Activated CD4-positive, alpha-beta T cell treated with anti-CD3 and anti-CD28 coated beads, Interleukin-2, Interleukin-6, amounts not matched to agents 100 ng/mL and 50 ng/mL, durations not matched to agents 16 hours and 8 hours (primary cell): ENCODE measurements around the gene ANO9.

Experiments used
- DNase-seq: peaks from one replicate; pipeline ENCODE4 v3.0.0-alpha.2; 2020

Gene ANO9, protein sequence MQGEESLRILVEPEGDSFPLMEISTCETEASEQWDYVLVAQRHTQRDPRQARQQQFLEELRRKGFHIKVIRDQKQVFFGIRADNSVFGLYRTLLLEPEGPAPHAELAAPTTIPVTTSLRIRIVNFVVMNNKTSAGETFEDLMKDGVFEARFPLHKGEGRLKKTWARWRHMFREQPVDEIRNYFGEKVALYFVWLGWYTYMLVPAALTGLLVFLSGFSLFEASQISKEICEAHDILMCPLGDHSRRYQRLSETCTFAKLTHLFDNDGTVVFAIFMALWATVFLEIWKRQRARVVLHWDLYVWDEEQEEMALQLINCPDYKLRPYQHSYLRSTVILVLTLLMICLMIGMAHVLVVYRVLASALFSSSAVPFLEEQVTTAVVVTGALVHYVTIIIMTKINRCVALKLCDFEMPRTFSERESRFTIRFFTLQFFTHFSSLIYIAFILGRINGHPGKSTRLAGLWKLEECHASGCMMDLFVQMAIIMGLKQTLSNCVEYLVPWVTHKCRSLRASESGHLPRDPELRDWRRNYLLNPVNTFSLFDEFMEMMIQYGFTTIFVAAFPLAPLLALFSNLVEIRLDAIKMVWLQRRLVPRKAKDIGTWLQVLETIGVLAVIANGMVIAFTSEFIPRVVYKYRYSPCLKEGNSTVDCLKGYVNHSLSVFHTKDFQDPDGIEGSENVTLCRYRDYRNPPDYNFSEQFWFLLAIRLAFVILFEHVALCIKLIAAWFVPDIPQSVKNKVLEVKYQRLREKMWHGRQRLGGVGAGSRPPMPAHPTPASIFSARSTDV

DNA sequence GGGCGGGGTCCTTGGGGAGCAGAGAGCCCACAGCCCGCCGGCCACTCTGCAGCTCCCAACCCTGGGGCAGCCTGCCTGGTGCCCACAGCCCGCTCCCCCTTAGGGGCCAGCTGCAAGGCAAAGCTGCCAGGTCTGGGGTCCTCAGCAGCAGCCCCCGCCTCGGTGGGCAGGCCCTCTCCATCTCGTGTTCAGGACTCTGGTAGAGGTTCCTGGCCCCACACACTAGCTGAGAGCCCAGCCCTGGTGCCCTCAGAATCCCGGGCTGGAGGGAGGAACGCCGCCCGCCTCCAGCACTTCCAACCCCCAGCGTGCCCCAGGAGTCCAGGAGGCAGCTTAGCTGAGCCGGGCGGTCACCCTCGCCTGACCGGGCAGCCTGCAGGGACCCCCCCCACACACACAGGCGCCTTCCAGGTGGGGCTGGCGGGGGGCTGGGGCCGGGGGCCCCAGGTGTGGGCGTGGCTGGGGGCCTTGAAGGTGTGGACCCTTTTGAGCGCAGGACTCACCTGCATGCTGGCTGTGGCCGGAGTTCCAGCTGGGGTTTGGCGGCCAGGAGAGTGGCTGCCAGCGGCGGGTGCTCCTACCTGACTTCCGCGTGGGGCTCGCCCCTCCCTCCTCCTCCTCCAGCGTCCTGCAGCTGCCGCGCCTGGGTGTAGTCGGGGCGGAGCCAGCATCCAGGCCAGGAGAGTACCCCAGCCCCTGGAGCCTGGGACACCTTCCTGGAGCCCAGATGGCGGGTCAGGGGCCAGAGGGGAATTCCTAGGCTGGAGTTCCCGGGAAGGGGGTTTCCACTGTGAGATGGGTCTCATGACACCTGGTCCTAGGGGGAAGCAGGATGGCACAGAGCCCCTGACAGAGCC is at the start of gene ANO9:
Gene ANO9, minus strand, starts transcription at position 594 of the 857 bp plus-strand sequence. Its CDS starts 85 bp downstream, at position 509.
- DNase-seq = peak; percentile 47

DNA sequence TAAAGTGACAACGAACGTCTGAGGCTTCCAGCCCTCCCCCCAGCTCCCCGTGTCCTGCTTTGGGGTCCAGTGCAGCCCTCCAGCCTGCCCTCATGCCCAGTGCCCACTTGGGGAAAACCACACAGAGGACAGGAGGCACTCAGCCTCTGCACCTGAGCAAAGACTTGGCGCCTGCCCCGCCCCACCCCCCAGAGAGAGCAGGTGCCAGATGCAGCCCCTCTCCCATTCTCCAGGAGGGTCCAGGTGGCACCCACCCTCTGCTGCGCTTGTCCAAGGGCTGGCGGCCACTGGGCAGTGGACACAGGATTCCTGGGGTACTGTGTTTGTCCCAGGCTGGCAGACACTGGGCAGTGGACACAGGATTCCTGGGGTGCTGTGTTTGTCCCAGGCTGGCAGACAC is 49.5 kb upstream of the ANO9 start:
- DNase-seq = no peak

DNA sequence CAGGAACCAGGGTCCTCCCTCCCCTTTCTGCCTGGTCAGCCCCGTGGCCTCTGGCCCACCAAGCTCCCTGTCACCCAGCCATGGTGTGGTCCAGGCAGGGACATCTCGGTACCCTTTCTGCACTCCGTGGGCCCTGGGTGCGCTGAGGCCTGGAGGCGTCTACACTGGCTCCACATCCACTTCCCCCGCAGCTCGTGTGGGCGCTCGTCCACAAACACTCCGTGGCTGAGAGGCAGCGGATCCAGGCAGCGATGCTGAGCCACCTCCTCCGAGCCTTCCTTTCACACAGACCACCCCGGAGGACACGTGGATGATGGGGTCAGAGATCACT is 49.1 kb upstream of the ANO9 start:
- no peak for DNase-seq

DNA sequence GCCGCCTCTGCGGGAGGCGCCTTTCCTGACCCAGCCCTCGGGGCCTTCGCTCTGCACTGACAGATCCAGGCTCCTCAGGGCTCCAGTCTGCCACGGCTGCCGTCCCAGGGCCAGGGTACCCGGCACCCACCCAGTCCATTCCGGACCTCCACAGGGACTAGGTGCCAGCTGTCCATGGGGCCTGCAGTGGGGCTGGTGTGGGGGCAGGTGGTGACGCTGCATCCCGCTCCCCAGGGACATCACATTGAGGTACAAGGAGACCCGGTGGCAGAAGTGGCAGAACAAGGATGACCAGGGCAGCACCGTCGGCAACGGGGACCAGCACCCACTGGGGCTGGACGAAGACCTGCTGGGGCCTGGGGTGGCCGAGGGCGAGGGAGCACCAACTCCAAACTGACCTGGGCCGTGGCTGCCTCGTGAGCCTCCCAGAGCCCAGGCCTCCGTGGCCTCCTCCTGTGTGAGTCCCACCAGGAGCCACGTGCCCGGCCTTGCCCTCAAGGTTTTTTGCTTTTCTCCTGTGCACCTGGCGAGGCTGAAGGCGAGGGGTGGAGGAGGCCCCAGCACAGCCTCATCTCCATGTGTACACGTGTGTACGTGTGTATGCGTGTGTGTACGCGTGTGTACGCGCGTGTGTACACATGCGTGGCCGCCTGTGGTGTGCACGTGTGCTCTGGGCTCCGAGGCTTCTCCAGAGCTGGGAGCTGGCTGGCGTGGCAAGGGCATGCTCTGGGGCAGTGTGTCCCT is 48.5 kb upstream of the ANO9 start:
- DNase-seq = no peak

DNA sequence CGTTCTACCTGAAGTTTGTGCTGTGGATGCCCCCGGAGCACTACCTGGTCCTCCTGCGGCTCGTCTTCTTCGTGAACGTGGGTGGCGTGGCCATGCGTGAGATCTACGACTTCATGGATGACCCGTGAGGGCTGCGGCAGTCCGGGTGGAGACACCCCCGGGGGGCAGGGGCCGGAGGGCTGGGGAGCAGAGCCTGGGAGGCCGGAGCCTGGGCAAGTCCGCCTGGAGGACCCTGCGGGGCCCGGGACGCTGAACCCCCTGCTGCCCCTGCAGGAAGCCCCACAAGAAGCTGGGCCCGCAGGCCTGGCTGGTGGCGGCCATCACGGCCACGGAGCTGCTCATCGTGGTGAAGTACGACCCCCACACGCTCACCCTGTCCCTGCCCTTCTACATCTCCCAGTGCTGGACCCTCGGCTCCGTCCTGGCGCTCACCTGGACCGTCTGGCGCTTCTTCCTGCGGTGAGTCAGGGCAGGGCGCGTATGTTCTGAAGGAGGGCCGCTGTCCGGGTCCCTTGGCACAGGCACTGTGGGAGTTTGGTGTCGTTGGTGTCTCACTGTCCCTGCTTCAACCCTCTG is 47.9 kb upstream of the ANO9 start:
- DNase-seq = no peak

DNA sequence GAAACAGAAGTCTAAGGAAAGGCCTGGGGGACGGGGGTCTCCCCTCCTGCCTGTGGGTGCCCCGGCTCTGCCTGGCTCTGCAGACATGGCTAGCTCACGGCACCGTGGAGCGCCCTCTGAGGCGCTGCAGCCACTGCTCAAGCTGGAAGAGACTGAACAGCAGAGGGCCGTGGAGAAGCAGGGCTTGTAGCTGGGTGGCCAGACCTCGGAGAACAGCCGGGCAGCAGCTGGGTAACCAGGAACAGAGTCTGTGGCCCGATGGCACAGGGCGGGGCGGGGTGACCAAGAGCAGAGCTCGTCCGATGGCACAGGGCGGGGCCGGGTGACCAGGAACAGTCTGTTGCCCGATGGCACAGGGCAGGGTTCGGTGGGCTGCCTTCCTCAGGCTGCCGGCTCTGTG is 47.2 kb upstream of the ANO9 start:
- no peak for DNase-seq

DNA sequence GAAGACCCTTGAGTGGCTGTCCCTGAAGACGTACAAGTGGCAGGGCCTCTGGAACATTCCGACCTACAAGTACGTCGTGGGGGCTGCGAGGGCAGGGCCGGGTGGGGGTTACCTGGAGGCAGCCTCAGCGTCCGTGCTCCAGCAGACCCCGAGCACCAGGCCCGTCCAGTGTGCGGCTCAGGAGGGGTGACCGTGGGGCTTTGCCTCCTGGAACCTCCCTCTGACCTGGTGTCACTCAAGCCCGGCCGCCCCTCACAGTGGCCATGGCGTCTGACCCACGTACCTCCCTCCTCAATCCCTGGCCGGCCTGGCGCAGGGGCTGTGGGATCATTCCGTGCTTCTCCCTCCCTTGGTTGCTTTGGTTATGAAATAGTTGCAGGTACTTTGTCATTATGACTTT is 46.8 kb upstream of the ANO9 start:
- no peak for DNase-seq

DNA sequence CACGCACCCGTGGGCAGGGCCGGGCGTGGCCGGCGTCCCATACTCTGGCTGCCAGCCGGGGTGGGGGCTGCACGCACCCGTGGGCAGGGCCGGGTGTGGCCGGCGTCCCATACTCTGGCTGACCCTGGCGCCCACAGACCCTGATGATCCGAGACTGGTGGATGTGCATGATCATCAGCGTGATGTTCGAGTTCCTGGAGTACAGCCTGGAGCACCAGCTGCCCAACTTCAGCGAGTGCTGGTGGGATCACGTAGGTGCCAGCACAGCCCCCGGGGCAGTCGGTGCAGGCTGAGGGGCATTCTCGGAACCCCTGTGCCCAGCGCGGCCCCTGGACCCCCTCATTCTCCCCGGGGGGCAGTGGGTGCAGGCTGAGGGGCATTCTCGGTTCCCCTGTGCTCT is 46.3 kb upstream of the ANO9 start:
- DNase-seq = no peak

DNA sequence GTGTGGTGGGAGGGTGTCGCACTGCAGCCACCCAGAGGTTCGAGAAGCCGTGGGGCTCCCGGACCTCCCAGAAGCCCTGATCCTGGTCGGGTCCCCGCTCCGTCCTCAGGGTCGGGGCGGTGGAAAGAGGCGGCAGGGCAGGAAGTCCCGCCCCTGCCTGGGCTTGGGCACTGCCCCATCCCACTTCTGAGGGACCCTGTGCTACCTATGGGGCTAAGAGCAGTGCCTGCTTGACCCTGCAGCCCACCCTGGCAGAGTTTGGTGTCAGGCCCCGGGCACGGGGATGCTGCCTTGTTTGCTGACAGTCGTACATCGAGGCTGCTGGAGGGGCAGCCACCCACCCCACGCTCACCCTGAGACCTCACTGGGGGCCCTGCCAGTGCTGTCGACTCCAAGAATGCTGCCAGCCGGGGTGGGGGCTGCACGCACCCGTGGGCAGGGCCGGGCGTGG is 45.8 kb upstream of the ANO9 start:
- no peak for DNase-seq

DNA sequence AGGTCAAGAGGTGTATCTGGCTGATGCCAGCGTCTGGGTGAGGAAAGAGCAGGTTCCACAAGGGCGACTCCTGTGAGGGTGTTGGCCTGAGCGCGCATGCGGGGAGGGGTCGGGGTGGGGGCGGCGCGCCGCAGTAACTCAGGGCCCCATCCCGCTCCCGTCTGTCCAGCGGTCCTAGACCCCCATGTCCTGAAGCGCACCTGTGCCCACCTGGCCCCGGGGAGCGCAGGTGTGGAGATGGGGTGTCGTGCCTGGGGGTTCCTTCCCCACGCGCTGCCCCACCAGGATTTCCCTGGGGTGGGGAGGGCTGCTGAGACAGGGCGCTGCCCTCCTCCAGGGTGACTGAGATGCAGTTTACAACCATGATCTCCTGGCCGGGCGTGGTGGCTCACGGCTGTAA is 44.4 kb upstream of the ANO9 start:
- DNase-seq = no peak

DNA sequence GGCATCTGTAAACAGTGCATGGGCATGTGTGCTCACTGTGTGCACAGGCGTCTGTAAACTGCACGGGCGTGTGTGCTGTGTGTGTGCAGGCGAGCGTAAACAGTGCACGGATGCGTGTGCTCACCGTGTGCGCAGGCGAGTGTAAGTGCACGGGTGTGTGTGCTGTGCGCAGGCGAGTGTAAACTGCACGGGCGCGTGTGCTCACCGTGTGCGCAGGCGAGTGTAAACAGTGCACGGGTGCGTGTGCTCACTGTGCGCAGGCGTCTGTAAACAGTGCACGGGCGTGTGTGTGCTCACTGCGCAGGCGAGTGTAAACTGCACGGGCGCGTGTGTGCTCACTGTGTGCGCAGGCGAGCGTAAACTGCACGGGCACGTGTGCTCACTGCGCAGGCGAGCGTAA is 42.8 kb upstream of the ANO9 start:
- DNase-seq = no peak

DNA sequence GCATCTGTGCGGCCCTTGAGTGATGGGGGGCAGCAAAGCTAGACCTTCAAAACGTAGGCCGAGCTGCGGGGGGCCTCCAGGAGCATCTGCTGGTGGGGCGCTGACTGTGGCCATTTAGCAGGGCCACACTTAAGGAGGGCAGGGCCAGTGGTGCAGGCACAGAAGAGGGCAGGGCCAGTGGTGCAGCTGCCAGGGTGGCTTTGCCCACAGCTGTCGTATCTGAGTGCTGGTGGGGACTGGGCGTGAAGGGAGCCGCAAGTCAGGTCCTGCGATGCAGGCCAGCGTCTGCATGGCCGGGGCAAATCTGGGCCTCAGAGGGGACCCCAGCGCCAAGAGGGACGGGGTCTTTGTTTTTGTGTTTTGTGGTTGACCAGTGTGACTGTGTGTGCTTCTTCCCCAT is 37.5 kb upstream of the ANO9 start:
- no peak for DNase-seq

DNA sequence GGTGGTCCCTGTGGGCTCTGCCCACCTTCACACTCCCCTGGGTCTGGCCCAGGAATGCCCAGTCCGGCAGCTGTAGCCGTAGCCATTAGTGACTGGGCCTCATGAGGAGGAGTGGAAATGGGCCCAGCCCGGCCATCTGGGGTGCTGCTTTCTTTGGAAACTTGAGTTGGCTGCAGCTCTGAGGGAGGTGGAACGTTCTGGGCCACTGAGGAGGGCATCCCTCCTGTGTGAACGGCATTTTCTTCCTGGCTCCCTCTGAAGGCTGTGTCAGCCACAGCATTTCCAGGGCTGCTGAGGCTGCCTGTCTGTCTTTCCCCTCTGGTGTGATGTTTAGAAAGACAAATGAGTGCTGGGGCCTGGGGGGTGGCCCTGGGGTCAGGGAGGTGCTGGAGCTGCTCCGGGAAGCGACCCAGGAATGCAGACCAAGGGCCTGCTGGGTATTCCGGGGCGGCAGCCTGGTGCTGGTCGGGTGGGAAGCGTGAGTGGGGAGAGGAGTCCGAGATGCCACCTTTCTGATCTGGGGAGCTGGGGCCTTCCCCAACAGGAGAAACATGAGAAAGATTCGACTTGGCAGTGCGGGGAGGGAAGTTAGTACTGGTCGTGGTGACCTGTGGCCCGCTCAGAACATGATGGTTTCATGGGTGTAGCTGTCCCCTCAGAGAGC is 35.4 kb upstream of the ANO9 start:
- no peak for DNase-seq

DNA sequence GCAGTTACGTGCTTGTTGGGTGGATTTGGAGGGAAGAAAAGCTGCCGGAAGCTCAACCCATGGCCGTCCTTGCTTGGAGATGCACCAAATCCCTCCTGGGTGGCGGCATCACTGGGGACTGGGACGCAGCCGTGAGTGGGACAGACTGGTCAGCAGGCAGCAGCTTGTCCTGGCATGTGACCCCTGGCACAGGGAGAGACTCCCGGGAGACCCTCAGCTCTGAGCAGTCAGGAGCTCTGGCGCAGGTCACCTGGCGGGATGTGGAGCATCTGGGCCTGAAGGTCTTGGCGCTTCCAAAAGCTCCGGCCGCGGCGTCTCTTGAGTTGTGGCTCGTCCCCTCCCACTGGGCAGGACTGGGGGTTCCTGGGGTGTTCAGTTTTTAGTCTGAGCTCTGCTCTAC is 34.6 kb upstream of the ANO9 start:
- DNase-seq = no peak

DNA sequence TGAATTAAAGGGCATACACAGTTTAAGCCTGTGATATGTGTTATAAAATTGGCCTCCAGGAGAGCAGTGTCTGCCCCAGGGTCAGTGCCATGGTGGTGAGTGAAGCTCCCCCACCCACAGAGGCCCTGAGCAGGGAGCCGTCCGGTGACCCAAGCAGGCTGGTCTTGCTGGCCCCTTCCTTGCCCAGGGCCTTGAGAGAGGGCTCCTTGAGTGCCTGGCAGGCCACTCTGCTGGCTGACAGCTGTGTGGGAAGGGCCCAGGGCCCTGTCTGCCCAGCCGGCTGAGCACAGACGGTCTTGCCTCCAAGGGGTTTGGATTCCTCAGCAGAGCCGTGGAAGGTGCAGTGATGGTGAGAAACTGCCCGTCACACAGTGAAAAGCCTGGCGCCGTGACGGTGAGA is 34.1 kb upstream of the ANO9 start:
- DNase-seq = no peak

DNA sequence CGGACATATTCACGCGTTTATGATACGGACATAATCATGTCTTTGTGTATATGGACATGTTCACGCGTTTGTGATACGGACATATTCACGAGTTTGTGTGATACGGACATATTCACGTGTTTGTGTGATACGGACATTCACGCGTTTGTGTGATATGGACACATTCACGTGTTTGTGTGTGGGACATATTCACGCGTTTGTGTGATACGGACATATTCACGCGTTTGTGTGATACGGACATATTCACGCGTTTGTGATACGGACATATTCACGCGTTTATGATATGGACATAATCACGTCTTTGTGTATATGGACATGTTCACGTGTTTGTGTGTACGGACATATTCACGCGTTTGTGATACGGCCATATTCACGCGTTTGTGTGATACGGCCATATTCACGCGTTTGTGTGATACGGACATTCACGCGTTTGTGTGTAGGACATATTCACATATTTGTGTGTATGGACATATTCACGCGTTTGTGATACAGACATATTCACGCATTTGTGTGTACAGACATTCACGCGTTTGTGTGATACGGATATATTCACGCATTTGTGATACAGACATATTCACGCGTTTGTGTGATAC is 33.2 kb upstream of the ANO9 start:
- no peak for DNase-seq

DNA sequence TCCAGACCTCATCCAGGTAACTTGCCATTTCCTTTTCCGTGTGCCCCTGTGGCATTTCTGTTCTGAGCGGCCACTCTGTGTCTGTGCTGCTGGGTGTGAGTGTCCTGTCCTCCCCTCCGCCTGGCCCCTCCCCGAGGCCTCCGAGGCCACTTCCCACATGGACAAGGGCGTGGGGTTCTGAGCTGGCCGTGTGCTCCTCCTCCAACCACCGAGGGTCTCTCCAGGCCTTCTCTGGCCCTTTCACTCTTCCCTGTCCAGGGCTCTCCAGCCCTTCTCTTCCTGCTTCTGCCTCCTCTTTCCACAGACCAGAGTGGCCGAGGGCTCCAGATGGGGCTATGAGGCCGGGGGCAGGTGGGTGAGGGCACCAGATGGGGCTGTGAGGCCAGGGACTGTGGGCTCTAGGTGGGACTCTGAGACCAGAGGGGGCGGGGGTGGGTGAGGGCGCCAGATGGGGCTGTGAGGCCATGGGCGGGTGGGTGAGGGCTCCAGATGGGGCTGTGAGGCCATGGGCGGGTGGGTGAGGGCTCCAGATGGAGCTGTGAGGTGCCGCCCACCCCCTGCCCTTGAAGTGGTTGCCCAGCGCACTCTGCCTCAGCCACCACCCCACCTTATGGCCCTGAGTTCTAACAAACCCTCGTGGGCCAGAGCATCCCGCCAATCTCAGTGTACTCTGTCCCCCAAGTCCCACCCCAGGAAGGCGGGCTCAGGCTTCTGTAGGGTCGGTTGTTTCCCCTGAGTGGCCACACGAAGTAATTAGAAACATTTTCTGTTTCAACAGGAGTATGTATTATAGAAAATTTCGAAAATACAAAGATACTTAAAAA is 32.4 kb upstream of the ANO9 start:
- DNase-seq = no peak

DNA sequence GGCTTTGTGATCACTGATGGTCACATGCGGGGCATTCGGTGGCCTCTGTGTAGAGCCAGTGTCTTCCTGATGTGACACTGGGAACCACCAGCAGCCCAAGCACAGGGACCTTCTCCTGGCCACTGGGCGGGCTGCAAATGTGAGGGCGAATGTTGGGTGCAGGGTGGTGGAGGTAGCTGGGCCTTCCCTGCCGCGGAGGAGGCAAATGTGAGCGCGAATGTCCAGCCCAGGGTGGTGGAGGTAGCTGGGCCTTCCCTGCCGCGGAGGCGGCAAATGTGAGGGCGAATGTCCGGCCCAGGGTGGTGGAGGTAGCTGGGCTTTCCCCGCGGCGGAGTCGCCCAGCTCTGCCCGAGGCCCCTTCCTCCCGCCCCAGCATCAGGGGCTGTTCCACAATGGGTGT is 31.6 kb upstream of the ANO9 start:
- DNase-seq = no peak

DNA sequence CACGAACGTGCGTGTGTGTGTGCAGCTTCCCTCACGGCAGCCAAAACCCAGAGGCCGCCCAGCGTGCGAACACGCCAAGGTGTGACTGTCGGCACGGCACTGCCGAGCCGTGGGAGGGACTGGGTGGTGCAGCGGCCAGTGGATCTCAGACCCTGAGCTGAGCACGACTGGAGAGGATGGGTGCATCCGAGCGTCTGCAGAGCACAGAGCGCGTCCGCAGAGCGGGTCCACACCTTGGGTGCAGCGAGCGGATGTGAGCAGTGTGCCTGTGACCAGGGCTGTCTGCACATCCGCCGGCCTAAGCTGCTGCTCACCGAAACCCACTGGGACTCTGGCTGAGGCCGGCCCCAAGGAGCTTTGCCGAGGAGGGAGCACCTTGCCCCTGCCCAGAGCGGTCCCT is 31.0 kb upstream of the ANO9 start:
- DNase-seq = no peak

DNA sequence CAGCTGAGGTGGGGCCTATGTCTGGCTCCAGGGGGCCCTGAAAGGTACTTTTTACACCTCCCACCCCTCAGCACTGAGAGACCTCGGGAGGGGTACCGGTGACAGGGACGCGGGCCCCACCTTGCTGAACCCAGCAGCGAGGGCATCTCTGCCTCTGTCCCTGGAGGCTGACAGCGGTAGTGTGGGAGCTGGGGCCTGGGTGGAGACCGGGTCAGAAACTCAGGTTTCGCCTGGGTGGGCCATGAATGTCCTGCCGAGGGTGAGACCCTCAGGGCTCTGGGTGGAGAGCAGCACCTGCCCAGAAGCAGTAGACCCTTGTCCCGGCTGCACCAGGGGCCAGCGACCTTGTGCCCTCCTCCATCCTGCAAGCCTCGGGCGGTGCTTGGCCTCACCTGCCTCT is 30.5 kb upstream of the ANO9 start:
- no peak for DNase-seq
